ENCODE data around the gene CEP135. TPM values are rescaled to one million over a fixed set of nuclear protein-coding genes. Genes with fewer than 3 reads are reported as not detected.
A peak's percentile ranks its signal among the peaks of the same experiment; 100 is the strongest.
"Not testable (repeated sequence)": the region's sequence is repeated elsewhere in the genome, so short reads cannot be mapped to it uniquely, and the experiment has no call there.

CEP135 gene
- total RNA-seq, 1 donor from 2014 or later = 6.5 TPM

GRCh38 chr4:56026596-56026995, 77.9 kb downstream of the CEP135 start:
- peak; percentile 51 to 85 for DNase-seq (ENCODE audit: low read depth in 2 of 2)

- no peak for DNase-seq (ENCODE audit: low read depth in 2 of 2)
Observed at GRCh38 chr4:56028165-56028564, 79.4 kb downstream of the CEP135 start.

- DNase-seq (ENCODE audit: low read depth in 2 of 2) = no peak
Observed at GRCh38 chr4:56038487-56039162, 89.9 kb downstream of the CEP135 start.

DNA sequence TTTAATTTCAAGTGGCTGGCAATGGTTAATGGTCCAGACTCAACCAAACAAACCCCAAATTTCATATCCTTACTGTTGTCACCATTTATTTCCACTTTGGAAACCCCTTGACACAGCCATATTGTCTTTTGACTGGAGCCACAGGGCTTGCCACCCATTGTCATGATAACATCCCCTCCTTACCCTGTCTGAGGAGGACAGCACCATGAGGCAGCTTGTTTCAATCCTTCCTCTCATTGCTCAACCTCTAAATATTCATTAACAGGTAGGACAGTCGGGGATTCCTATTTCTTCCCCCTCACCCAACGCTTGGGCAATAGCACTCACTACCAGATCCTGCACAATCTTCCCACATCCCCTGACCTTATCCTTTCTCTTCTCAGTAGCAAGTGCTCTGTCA, 92.1 kb downstream of the CEP135 start:
- no peak for DNase-seq (ENCODE audit: low read depth in 2 of 2)

- no peak for DNase-seq (ENCODE audit: low read depth in 2 of 2)
Observed at GRCh38 chr4:56042225-56042624, 93.5 kb downstream of the CEP135 start.

- DNase-seq (ENCODE audit: low read depth in 2 of 2) = no peak
Observed at GRCh38 chr4:56048383-56048701, 99.6 kb downstream of the CEP135 start.

DNA sequence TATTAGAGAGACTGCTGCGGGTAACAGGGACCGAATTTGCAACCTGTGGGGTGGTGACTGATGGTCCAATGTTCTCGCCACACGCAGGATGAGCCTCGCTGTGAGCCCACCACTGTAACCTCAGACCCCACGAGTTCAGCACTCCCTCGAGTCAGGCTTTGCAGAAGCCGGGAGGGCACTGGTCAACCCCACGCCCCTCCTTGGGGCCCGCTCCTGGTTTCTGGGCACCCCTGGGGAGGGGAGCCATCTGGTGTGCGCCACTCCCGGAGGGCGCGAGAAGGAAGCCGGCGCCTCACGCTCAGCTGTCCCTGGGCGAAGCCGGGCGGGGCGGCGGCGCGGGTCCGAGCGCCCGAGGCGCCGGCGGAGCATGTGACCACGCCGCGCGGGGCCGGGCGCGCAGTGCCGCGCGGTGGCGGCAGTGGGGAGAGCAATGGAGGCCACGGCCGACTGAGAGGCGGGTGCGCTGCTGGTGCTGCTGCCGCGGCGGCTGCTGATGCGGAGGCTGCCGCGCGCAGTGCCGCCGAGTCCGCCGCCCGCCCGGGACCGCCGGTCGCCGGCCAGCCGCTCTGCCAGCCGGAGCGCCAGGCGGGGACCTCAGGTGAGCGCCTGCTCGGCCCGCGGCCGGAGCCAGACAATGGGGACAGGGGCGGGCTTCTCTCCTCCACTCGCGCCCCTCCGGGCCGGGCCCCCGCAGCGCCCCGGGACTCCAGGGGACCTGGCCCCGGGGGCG, 100.1 kb downstream of the CEP135 start:
- DNase-seq (ENCODE audit: low read depth in 2 of 2) = peak; percentile 66 to 73

DNA sequence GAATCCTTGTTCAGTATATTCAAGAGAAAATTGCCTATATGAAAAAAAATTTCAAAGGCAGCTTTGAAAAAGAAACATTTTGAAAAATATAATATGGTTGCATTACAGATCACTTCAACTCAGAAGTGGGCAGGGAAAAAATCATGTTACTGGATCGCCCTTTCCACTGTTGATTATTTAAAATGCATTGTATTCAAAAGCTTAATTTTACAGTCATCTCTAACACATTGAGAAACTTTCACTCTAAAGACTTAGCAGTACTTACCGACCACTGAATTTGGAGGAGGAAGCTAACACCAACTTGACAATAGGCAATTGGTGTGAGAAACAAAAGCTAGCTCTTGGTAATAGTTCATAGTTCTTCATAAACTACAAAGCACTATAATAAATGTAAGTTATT, 101.9 kb downstream of the CEP135 start:
- DNase-seq (ENCODE audit: low read depth in 2 of 2) = no peak

DNA sequence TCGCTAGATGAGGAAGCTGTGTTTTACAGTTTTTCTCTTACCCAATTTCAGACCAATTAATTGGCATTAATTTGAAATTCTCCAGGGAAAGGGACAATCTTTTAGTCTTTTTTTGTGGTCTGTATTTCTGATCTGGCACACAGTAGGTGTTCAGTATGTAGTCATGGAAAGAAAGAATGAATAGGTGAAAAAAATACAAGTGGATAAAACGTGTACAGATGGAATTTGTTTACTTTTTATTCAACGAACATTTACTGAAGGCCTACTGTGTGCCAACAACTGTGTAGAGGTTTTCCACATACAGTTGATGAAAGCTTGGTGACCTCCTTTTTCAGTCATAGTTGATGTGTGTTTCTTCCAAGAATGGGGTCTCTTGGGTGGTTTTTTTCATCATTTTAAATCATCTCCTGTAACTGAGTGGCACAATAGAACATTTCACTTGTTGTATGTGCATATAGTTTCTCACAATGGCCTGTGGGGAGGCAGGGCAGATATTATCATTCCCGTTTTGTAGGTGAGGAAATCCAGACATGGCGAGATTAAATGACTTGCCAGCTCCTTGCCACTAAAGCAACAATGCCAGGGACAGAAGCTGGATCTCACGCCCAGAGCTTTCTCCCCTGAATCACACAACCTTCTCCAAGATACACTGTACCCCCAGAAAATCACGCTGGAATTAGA, 102.4 kb downstream of the CEP135 start:
- DNase-seq (ENCODE audit: low read depth in 2 of 2) = no peak

- DNase-seq (ENCODE audit: low read depth in 2 of 2) = no peak
Observed at GRCh38 chr4:56051710-56052075, 102.9 kb downstream of the CEP135 start.

DNA sequence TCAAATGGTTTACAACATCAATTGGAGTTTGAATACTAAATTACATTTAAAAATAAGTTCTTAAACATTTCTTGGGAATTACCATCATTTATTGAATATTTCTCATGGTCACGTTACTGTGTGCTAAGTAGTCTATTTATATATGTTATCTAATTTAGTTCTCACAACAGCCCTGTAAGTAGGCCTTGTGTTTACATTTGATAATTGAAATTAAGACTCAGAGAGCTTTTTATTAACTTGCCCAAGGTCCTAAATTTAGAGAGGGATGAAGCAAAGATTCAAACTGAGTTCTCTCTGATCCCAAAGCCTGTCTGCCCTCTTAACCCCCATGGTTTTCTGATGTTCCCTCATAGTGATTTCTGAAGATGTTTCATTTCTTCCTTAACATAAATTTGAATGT, 103.7 kb downstream of the CEP135 start:
- no peak for DNase-seq (ENCODE audit: low read depth in 2 of 2)

- DNase-seq (ENCODE audit: low read depth in 2 of 2) = no peak
Observed at GRCh38 chr4:56052966-56053365, 104.2 kb downstream of the CEP135 start.

GRCh38 chr4:56055027-56055977, 106.6 kb downstream of the CEP135 start:
- no peak for DNase-seq (ENCODE audit: low read depth in 2 of 2)

GRCh38 chr4:56055991-56056390, 107.2 kb downstream of the CEP135 start:
- no peak for DNase-seq (ENCODE audit: low read depth in 2 of 2)

DNA sequence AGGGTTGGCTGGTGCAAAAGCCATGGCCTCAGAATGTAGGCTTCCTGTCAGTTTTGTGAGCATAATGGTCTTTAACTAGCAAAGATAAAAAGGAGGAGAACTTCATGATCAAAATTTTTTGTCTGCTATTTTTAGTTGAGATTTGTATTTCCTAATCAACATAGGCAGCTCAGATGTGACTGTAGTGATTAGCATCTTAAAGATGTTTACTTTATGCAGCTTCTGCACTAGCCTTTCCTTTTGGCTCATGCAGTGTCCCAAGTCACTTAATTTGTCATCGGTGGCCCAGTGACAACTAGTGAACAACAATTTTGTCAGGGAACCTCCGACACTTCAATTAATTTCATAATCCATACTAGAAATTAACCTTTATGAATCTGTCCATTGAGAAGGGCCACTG, 109.8 kb downstream of the CEP135 start:
- no peak for DNase-seq (ENCODE audit: low read depth in 2 of 2)

- DNase-seq (ENCODE audit: low read depth in 2 of 2) = no peak
Observed at GRCh38 chr4:56060036-56060435, 111.3 kb downstream of the CEP135 start.

GRCh38 chr4:56062106-56062505, 113.4 kb downstream of the CEP135 start:
- no peak for DNase-seq (ENCODE audit: low read depth in 2 of 2)

DNA sequence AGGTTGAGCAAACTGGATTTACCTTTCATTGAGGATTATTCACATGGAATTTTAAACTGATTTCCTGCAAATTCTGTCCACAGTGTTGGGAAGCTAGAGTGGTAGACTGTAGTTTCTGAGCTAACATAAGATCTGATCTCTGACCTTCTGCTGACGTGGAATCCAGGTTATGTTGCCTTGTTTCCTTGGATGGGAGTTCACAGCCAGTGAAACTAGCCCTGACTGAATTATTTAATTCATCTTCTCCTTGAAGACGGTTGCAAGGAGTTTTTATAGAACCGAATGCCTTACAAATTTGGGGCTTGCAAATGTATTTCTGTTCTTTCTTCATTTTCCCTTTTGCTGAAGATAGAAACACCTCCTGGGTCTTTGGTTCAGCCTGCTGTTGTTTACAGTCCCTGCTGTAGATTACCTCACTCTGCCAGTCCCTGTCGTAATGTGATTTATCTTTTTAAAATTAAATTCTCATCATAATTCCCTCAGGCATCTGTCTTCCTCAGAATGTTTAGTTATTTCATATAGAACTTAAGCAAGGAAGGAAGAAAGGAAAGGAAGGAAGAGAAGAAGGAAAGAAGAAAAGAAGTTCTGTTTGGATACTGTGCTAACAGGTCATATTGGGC, 113.9 kb downstream of the CEP135 start:
- no peak for DNase-seq (ENCODE audit: low read depth in 2 of 2)

DNA sequence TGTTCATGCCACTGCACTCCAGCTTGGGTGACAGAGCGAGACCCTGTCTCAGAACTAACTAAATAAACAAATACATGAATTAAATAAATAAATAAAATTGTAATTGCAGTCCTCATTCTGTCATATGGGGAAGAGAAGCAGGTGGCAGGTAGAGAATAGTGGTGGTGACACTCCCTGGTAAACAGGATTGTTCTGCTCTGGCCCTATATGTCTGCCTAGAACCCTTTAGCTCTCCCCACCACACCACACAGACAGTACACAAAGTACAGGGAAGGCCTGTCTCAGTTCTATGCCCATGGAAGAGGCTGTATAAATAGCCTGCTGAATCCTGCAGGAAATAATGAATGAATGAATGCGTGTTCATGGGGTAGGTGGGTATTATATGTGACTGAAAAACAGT, 117.7 kb downstream of the CEP135 start:
- no peak for DNase-seq (ENCODE audit: low read depth in 2 of 2)

DNA sequence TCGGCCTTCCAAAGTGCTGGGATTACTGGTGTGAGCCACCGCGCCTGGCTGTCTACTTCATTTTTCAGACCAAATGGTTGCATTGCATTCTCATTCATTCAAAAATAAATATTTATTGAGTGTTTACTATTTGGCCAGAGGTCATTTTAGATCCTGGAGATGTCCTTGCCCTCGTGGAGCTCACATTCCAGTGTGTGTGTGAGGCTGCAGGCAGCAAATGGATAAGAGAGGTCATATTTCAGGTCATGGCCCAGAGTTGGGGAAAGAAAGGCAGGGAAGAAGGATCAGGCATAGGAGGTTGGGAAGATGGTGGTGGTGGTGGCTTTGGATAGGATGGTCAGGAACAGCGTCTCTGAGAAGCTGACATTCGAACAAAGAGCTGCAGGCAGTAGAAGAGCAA, 119.1 kb downstream of the CEP135 start:
- DNase-seq (ENCODE audit: low read depth in 2 of 2) = no peak

- not testable (repeated sequence) for DNase-seq (ENCODE audit: low read depth in 2 of 2)
Observed at GRCh38 chr4:56072730-56073129, 124.0 kb downstream of the CEP135 start.
